GM19193 (cell line): ENCODE measurements around the gene FARS2.

Experiments
- POLR2A ChIP-seq: IDR thresholded peaks from 4 replicates; pipeline ENCODE4 v1.6.1; 2011; ENCODE audit not compliant: insufficient read depth, insufficient read length; ENCODE audit errors: extremely low read depth

FARS2 gene

GRCh38 chr6:5490501-5491069 lies 229.3 kb downstream of the FARS2 start:
- TF ChIP-seq POLR2A: no peak

- TF ChIP-seq POLR2A: no peak
Measured at GRCh38 chr6:5492356-5492755, 231.0 kb downstream of the FARS2 start.

- TF ChIP-seq POLR2A: no peak
Measured at GRCh38 chr6:5493806-5494205, 232.5 kb downstream of the FARS2 start.

- no peak for TF ChIP-seq POLR2A
Measured at GRCh38 chr6:5497896-5498578, 236.7 kb downstream of the FARS2 start.

- TF ChIP-seq POLR2A: no peak
Measured at GRCh38 chr6:5498579-5498899, 237.2 kb downstream of the FARS2 start.

GRCh38 chr6:5499644-5500306 lies 238.5 kb downstream of the FARS2 start:
- no peak for TF ChIP-seq POLR2A

- no peak for TF ChIP-seq POLR2A
Measured at GRCh38 chr6:5501837-5502236, 240.5 kb downstream of the FARS2 start.

GRCh38 chr6:5504078-5504477 lies 242.8 kb downstream of the FARS2 start:
- TF ChIP-seq POLR2A: no peak

GRCh38 chr6:5506149-5506548 lies 244.8 kb downstream of the FARS2 start:
- no peak for TF ChIP-seq POLR2A

- no peak for TF ChIP-seq POLR2A
Measured at GRCh38 chr6:5506597-5506996, 245.3 kb downstream of the FARS2 start.

- no peak for TF ChIP-seq POLR2A
Measured at GRCh38 chr6:5507131-5507681, 245.9 kb downstream of the FARS2 start.

- TF ChIP-seq POLR2A: no peak
Measured at GRCh38 chr6:5509106-5509505, 247.8 kb downstream of the FARS2 start.

GRCh38 chr6:5510331-5511133 lies 249.2 kb downstream of the FARS2 start:
- no peak for TF ChIP-seq POLR2A

GRCh38 chr6:5511954-5512353 lies 250.6 kb downstream of the FARS2 start:
- TF ChIP-seq POLR2A: no peak

- TF ChIP-seq POLR2A: no peak
Measured at GRCh38 chr6:5512422-5512821, 251.1 kb downstream of the FARS2 start.
